Cortex of kidney (tissue), 1 donor: Measurements from ENCODE around the gene OR5K1.

Source experiments
- DNase-seq: peaks from one replicate; lab custom pipeline; 2025; lab: John Stamatoyannopoulos, UW

Gene OR5K1

DNA sequence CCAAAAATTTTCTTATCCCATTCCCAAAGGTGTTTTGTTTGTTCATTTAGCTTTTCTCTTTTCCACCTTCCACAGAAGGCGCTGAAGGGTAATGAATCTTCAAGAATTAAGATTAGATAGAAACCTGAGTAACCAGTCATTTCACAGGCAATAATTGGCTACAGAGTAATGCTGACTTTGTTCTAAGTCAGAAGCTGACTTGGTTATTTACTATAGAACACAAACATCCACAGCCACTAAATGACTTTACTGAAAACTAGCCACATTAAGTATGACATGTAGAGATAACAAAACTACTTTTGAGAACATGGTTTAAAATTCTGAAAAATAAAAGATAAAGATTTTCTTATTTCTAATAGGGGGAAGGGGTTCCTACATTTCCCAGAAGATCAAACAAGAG is 51.9 kb downstream of the OR5K1 start:
- no peak for DNase-seq

DNA sequence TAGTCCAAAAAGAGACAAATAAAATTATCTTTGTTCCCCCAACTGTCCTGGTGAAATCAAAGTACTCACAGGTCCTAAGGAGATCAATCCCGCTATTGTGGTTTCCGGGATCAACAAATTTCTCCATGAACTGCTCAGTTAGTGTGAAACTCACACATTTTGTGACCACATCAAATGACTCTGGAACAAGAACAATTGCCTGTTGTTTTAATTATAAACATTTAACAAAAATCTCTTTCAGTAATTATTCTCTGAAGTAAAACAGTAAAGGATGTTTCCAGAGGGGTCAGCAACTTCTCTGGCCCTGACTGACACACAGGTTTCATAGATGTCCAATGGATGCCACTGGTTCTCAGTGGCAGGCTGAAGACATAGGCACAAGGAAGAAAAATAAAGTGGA is 55.8 kb downstream of the OR5K1 start:
- DNase-seq: no peak

DNA sequence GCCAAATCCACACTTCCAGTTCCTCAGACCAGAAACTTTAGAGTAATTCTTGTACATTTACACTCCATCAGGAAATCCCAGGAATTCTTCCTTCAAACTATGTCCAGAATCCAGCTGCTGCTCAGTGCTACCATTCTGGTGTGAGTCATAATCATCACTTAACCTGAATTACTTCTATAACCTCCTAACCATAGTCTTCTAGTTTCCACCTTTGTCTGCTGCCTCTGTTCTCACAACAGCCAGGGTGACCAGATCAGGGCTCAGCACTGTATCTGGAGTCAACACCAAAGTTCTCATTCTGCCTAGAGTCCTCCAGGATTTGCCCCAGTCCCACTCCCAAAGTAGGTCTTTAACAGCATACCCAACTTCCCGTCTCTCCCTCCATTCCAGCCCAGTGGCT is 56.4 kb downstream of the OR5K1 start:
- DNase-seq: no peak

DNA sequence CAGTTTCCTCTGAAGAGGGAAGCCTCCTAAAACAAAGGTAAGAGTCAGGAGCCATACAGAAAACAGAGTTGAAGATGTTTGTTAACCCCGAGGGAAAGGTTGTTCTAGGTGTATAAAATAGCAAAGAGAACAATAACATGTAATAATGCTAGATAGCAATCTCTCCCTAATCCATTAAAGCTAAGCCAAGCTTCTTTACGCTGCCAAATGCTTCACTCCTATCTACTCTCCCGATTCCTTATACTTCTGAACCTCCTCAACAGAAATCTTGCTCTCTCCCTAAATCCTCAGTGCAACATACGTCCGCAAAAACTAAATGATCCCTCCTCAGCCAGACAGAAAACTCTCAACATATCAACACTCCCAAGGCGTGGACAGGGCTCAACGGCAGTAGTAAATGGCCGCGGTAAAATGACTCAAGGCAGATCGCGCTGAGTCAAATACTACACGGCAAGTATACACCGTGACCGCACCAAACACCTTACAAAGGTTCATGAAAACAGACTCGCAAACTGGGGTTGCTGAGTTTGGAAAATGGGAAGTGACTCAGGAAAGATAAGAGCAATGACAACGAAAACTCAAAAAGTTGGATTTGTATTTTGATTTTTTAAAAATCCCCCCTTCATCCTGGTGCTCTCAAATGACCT is 59.0 kb downstream of the OR5K1 start:
- DNase-seq: no peak
